Transverse colon (tissue), 4 donors: ENCODE data around the gene PSKH1.

Source experiments
- CTCF ChIP-seq, 5 experiments: fragments of 200-600 bp in 3 of 5; fragments of 450-650 bp in 2 of 5; sonication (generic) in 3 of 5; IDR thresholded peaks; 1 replicate in 2 of 5; 2 replicates in 3 of 5; pipeline ENCODE4 v1.5.1; 2016 to 2017; ENCODE audit warnings: antibody characterized with exemption in 5 of 5, inconsistent platforms in 3 of 5, mild to moderate bottlenecking in 2 of 5, moderate library complexity in 1 of 5
- EP300 ChIP-seq: sonication (generic); formaldehyde crosslinking; IDR thresholded peaks from one replicate; pipeline ENCODE4 v1.6.1; 2017; ENCODE audit warnings: antibody characterized with exemption, low read depth
- POLR2A ChIP-seq: fragments of 450-650 bp; IDR thresholded peaks from one replicate; pipeline ENCODE4 v1.6.1; 2016; ENCODE audit warnings: antibody characterized with exemption, mild to moderate bottlenecking, moderate library complexity
- POLR2AphosphoS5 ChIP-seq, 3 donors: sonication (generic); formaldehyde crosslinking; IDR thresholded peaks; one replicate each; pipeline ENCODE4 v1.6.1; 2016; ENCODE audit warnings: antibody characterized with exemption in 3 of 3

- no peak for TF ChIP-seq EP300
- TF ChIP-seq CTCF (IDR thresholded peaks at IDR 0.05), result no peak
- no peak for TF ChIP-seq POLR2A
- TF ChIP-seq POLR2AphosphoS5 (IDR thresholded peaks at IDR 0.05), result no peak
Observed at GRCh38 chr16:67897231-67897630, 4.2 kb downstream of the PSKH1 start.
